Keratinocyte (primary cell): ENCODE measurements around the gene ZNF615. TPM values are rescaled to one million over a fixed set of nuclear protein-coding genes. Genes with fewer than 3 reads are reported as not detected.
"Not testable (repeated sequence)": the region's sequence is repeated elsewhere in the genome, so short reads cannot be mapped to it uniquely, and the experiment has no call there.

Experiments used
- DNase-seq: peaks from one replicate; pipeline ENCODE4 v3.0.0-alpha.2; 2011; ENCODE audit warnings: low read depth, missing footprints, low spot score
- FAIRE-seq: peaks from 2 replicates; lab custom pipeline; 2011; peaks lifted over from hg19 to GRCh38; lab: Jason Lieb, UNC
- H2AFZ ChIP-seq: 2 replicates; pipeline ENCODE4 v1.6.0; 2012; ENCODE audit warnings: low read length, control low read depth, inconsistent platforms; ENCODE audit not compliant: control insufficient read depth
- H3K27ac ChIP-seq: 2 replicates; pipeline ENCODE4 v1.5.1; 2011; ENCODE audit warnings: low read length; ENCODE audit not compliant: control insufficient read depth, insufficient read depth
- H3K27me3 ChIP-seq: 3 replicates; pipeline ENCODE4 v1.6.0; 2011; ENCODE audit warnings: low read length; ENCODE audit not compliant: control insufficient read depth, insufficient read depth; ENCODE audit errors: extremely low read depth
- H3K36me3 ChIP-seq, 2 experiments: 2 replicates in 1 of 2; 3 replicates in 1 of 2; pipeline ENCODE4 v1.5.1; 2011; ENCODE audit warnings: low read length in 2 of 2, mild to moderate bottlenecking in 1 of 2; ENCODE audit not compliant: control insufficient read depth in 2 of 2, insufficient read depth in 2 of 2; ENCODE audit errors: extremely low read depth in 1 of 2
- H3K4me1 ChIP-seq: 3 replicates; pipeline ENCODE4 v1.5.1; 2011; ENCODE audit warnings: low read length; ENCODE audit not compliant: control insufficient read depth, insufficient read depth; ENCODE audit errors: extremely low read depth
- H3K4me2 ChIP-seq: 3 replicates; pipeline ENCODE4 v1.6.0; 2011; ENCODE audit warnings: low read depth, low read length; ENCODE audit not compliant: control insufficient read depth, insufficient read depth; ENCODE audit errors: extremely low read depth
- H3K4me3 ChIP-seq, 3 experiments: fragments of 200-600 bp in 1 of 3; sonication (generic) in 1 of 3; 2 replicates in 2 of 3; 3 replicates in 1 of 3; pipeline ENCODE4 v1.5.1; 2011 to 2016; ENCODE audit warnings: low read length in 3 of 3, mild to moderate bottlenecking in 3 of 3, control low read depth in 2 of 3, inconsistent platforms in 1 of 3, low read depth in 1 of 3, mixed read lengths in 1 of 3, mixed run types in 1 of 3, moderate library complexity in 1 of 3; ENCODE audit not compliant: control insufficient read depth in 2 of 3, insufficient read depth in 2 of 3; ENCODE audit errors: extremely low read depth in 1 of 3
- H3K79me2 ChIP-seq: 2 replicates; pipeline ENCODE4 v1.6.0; 2012; ENCODE audit warnings: low read length; ENCODE audit not compliant: control insufficient read depth, insufficient read depth
- H3K9ac ChIP-seq: 3 replicates; pipeline ENCODE4 v1.6.0; 2011; ENCODE audit warnings: low read length; ENCODE audit not compliant: control insufficient read depth, insufficient read depth; ENCODE audit errors: extremely low read depth
- H3K9me1 ChIP-seq: 3 replicates; pipeline ENCODE4 v1.6.0; 2011; ENCODE audit warnings: low read length; ENCODE audit not compliant: control insufficient read depth, insufficient read depth; ENCODE audit errors: extremely low read depth
- H3K9me3 ChIP-seq: 2 replicates; pipeline ENCODE4 v1.5.1; 2012; ENCODE audit warnings: low read depth, low read length; ENCODE audit not compliant: control insufficient read depth
- H4K20me1 ChIP-seq: 3 replicates; pipeline ENCODE4 v1.6.0; 2011; ENCODE audit warnings: low read length; ENCODE audit not compliant: control insufficient read depth, insufficient read depth; ENCODE audit errors: extremely low read depth
- EZH2 ChIP-seq: IDR thresholded peaks from one replicate; pipeline ENCODE4 v1.6.1; 2012; ENCODE audit warnings: inconsistent platforms, mild to moderate bottlenecking, low read length, moderate library complexity
- dilution Hi-C: fragments of 300-500 bp; cut with MboI; formaldehyde crosslinking; loops from one replicate; pipeline ENCODE4 v1.7.0; 2020; ENCODE audit warnings: low sequenced_read_pairs; ENCODE audit not compliant: extremely low pct_ligation_motif_present
- polyA plus RNA-seq, 5 experiments: library from polyadenylated mRNA; depleted of rRNA in 3 of 5; stranded (reverse) in 3 of 5; stranded (forward) in 1 of 5; unstranded in 1 of 5; fragments of >200 nt; gene quantifications; 1 replicate in 1 of 5; 2 replicates in 3 of 5; 3 replicates in 1 of 5; pipeline versions ENCODE4 v1.2.1 to v1.2.3, GENCODE V29; 2011 to 2012; ENCODE audit warnings: missing spikeins in 2 of 5, low read depth in 1 of 5, low replicate concordance in 1 of 5
- TF ChIP-seq, protein P1 (sequence below), 3 experiments: IDR thresholded peaks in 1 of 3; conservative IDR thresholded peaks in 1 of 3; optimal IDR thresholded peaks in 1 of 3; 2 replicates in 2 of 3; 3 replicates in 1 of 3; pipeline versions ENCODE3 to v1.5.1; 2011; ENCODE audit warnings: low read length in 3 of 3, mild to moderate bottlenecking in 3 of 3, moderate library complexity in 2 of 3, control low read depth in 1 of 3, inconsistent platforms in 1 of 3; ENCODE audit not compliant: insufficient read depth in 2 of 3; ENCODE audit errors: extremely low read depth in 1 of 3

ZNF615 gene
- polyA plus RNA-seq, 1 donor (not counting 4 experiments of a cell fraction or from before 2014, with no cell fraction given), result 3.7 TPM

DNA sequence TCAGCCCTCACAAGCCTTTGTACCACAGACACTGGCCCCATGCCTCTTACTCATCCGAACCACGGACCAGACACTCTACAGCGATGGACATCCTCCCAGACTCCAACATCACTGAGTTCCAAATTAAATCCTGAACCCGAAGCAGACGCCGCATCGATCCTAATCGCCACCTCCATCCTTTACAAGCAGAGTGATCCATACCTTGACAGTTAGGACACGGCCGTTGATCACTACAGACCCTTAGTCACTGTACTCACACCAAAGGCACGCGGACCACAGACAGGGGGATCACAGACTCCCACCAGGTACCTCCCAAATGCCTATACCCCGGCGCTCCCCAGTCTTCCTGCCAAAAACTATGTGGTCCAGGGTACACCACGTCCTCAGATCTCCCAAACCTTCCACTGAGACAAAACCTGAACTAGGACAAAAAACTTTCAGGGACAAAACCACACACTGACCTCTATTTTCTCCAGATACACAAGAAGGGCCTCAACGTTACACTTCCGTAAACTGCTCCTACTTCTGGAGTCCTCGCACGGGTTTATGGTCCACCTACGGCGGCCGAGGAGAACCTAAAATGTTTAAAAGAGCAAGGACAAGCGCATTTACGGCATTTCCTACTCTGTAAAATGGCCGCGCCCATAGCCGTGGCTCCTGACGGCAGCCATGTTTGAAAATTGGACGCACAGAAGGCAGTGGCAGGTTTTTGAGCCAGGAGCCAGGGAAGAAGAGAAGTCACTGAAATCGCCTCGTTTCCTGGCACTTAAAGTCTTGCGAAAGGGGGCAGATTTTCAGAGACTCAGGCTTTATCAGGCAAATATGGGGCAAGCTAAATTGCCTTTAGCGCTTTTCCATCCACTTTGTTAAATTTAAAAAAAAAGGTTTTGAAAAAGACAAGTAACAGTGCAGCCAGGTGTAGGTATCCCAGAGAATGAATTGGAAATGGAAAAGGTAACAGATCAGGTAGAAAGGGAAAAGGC lies 21.4 kb downstream of the ZNF615 start, which contains the start of gene ZNF350:
ZNF350 (minus strand) TSS at position 532 of the 983 bp plus-strand sequence. CDS start 12,480 bp downstream, outside the sequence.
- Histone ChIP-seq H3K9me3 (peaks cover 6% of the 10 kb centered on the region), H3K9ac (peak within 1 kb of the TSS; percentile 88), H4K20me1 (no peaks in the 10 kb centered on the region), H3K36me3 (no peaks in the 10 kb centered on the region), H3K79me2 (peaks cover 25% of the 10 kb centered on the region), H2AFZ (peak within 1 kb of the TSS; percentile 99), H3K4me3 (peak within 1 kb of the TSS; percentile 81 to 96 (median 86)), H3K27me3 (no peaks in the 10 kb centered on the region), H3K27ac (peak within 1 kb of the TSS; percentile 82), H3K4me1 (peaks cover 2% of the 10 kb centered on the region), H3K9me1 (no peaks in the 10 kb centered on the region), H3K4me2 (peak within 1 kb of the TSS; percentile 85)
- DNase-seq (peak; percentile 54), FAIRE-seq (peak; percentile 67)
- TF ChIP-seq, protein P1, sequence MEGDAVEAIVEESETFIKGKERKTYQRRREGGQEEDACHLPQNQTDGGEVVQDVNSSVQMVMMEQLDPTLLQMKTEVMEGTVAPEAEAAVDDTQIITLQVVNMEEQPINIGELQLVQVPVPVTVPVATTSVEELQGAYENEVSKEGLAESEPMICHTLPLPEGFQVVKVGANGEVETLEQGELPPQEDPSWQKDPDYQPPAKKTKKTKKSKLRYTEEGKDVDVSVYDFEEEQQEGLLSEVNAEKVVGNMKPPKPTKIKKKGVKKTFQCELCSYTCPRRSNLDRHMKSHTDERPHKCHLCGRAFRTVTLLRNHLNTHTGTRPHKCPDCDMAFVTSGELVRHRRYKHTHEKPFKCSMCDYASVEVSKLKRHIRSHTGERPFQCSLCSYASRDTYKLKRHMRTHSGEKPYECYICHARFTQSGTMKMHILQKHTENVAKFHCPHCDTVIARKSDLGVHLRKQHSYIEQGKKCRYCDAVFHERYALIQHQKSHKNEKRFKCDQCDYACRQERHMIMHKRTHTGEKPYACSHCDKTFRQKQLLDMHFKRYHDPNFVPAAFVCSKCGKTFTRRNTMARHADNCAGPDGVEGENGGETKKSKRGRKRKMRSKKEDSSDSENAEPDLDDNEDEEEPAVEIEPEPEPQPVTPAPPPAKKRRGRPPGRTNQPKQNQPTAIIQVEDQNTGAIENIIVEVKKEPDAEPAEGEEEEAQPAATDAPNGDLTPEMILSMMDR (optimal IDR thresholded peaks at IDR 0.05 in 1 of 3, IDR thresholded peaks at IDR 0.05 in 1 of 3, conservative IDR thresholded peaks at IDR 0.05 in 1 of 3; ENCODE audit: extremely low read depth in 1 of 3, insufficient read depth in 2 of 3, low read length in 3 of 3), result no peak
- TF ChIP-seq EZH2, result no peak
- dilution Hi-C loops, result no loop called here

DNA sequence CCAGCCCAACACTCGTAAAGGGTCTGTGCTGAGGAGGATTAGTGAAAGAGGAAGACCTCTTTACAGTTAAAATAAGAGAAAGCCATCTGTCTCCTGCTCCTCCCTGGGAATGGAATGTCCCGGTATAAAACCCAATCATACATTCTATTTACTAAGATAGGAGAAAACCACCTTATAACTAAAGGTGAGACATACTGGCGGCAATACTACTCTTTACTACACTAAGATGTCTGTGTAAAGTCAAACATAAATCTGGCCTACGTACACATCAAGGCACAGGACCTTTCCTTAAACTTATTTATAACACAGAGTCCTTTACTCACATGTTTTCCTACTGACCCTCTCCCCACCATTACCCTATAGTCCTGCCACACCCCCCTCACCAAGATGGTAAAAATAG lies 24.6 kb downstream of the ZNF615 start:
- DNase-seq, result no peak
- TF ChIP-seq, protein P1 (optimal IDR thresholded peaks at IDR 0.05 in 1 of 3, IDR thresholded peaks at IDR 0.05 in 1 of 3, conservative IDR thresholded peaks at IDR 0.05 in 1 of 3; ENCODE audit: extremely low read depth in 1 of 3, insufficient read depth in 2 of 3, low read length in 3 of 3), result no peak
- TF ChIP-seq EZH2, result no peak
- H4K20me1 ChIP-seq, result no peaks in the 10 kb centered on the region
- H3K4me2 ChIP-seq, result no peak overlapping the region
- H3K27ac ChIP-seq, result no peak overlapping the region
- peaks cover 2% of the 10 kb centered on the region for H3K4me1 ChIP-seq
- H3K27me3 ChIP-seq, result no peaks in the 10 kb centered on the region
- peaks cover 9% of the 10 kb centered on the region for H3K9me3 ChIP-seq
- H3K9me1 ChIP-seq, result no peaks in the 10 kb centered on the region
- H3K4me3 ChIP-seq, result no peak overlapping the region
- no peak overlapping the region for H2AFZ ChIP-seq
- no peak overlapping the region for H3K9ac ChIP-seq
- FAIRE-seq, result no peak
- H3K79me2 ChIP-seq, result peaks cover 30% of the 10 kb centered on the region
- dilution Hi-C loops, result no loop called here
- H3K36me3 ChIP-seq, result no peaks in the 10 kb centered on the region

DNA sequence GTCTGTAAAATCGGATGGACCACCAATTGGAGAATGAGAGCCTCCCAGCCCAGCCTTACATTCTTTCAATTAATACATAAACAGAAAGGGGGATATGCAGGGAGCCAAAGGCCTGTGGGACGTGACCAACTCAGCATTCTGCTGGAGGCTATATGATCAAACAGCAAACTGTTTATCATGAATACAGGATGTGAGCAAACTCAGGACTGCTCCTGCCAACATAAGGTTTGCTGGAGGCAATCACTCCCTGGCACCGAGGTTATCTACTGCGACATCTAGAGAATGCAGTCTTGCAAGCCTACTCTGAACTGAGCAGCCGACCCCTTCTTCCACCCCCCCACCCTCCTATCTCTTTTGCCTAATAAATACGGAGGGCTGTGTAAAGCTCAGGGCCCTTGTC lies 27.1 kb downstream of the ZNF615 start:
- FAIRE-seq, H3K27me3 ChIP-seq: not testable (repeated sequence)
- peaks cover 25% of the 10 kb centered on the region for H3K79me2 ChIP-seq

More for the DNA sequence above, 27.1 kb downstream of the ZNF615 start:
- DNase-seq, H4K20me1 ChIP-seq, H2AFZ ChIP-seq, H3K4me3 ChIP-seq, H3K9me3 ChIP-seq, H3K27ac ChIP-seq, H3K36me3 ChIP-seq, H3K4me2 ChIP-seq, H3K4me1 ChIP-seq, H3K9me1 ChIP-seq, H3K9ac ChIP-seq, dilution Hi-C loops: not testable (repeated sequence)
